ENCODE measurements around the gene NPPC.
"Not testable (repeated sequence)": the region's sequence is repeated elsewhere in the genome, so short reads cannot be mapped to it uniquely, and the experiment has no call there.

The NPPC gene

GRCh38 chr2:231886071-231886681 is 40.0 kb downstream of the NPPC start:
- DNase-seq (ENCODE audit: low read depth) = no peak

GRCh38 chr2:231884438-231885140 is 41.6 kb downstream of the NPPC start:
- DNase-seq (ENCODE audit: low read depth) = no peak

GRCh38 chr2:231883468-231883881 is 42.7 kb downstream of the NPPC start:
- peak; percentile 8 for DNase-seq (ENCODE audit: low read depth)

GRCh38 chr2:231882646-231883045 is 43.5 kb downstream of the NPPC start:
- DNase-seq (ENCODE audit: low read depth) = no peak

- not testable (repeated sequence) for DNase-seq (ENCODE audit: low read depth)
Observed at GRCh38 chr2:231880371-231880770, 45.8 kb downstream of the NPPC start.

GRCh38 chr2:231879216-231879615 is 47.0 kb downstream of the NPPC start:
- no peak for DNase-seq (ENCODE audit: low read depth)

GRCh38 chr2:231877533-231878456 is 48.4 kb downstream of the NPPC start:
- no peak for DNase-seq (ENCODE audit: low read depth)

GRCh38 chr2:231874944-231875343 is 51.3 kb downstream of the NPPC start:
- no peak for DNase-seq (ENCODE audit: low read depth)
